SJSA1 (cell line): ENCODE measurements around the gene MFAP3L. TPM values are rescaled to one million over a fixed set of nuclear protein-coding genes. Genes with fewer than 3 reads are reported as not detected.
"Not testable (repeated sequence)": the region's sequence is repeated elsewhere in the genome, so short reads cannot be mapped to it uniquely, and the experiment has no call there.

Source experiments
- DNase-seq, 2 experiments: peaks; one replicate each; pipeline ENCODE4 v3.0.0-alpha.2; 2015 to 2020; ENCODE audit warnings: low spot score in 2 of 2, low read depth in 1 of 2
- H3K27ac ChIP-seq: fragments of 250-450 bp; sonication (Bioruptor Pico); 2 replicates; pipeline ENCODE4 v1.5.1; 2020; ENCODE audit warnings: mild to moderate bottlenecking, moderate library complexity
- H3K27me3 ChIP-seq: fragments of 250-450 bp; sonication (Bioruptor Pico); replicated peaks from 2 replicates; pipeline ENCODE4 v1.5.1; 2020; ENCODE audit warnings: mild to moderate bottlenecking, moderate library complexity
- H3K36me3 ChIP-seq: fragments of 250-450 bp; sonication (Bioruptor Pico); 2 replicates; pipeline ENCODE4 v1.5.1; 2020; ENCODE audit warnings: mild to moderate bottlenecking
- H3K4me1 ChIP-seq: fragments of 250-450 bp; sonication (Bioruptor Pico); replicated peaks from 2 replicates; pipeline ENCODE4 v1.6.1; 2021; ENCODE audit warnings: mild to moderate bottlenecking
- H3K4me3 ChIP-seq: fragments of 250-450 bp; sonication (Bioruptor Pico); 2 replicates; pipeline ENCODE4 v1.5.1; 2020; ENCODE audit warnings: mild to moderate bottlenecking
- H3K9me3 ChIP-seq: fragments of 250-450 bp; sonication (Bioruptor Pico); replicated peaks from 2 replicates; pipeline ENCODE4 v1.5.1; 2020; ENCODE audit warnings: mild to moderate bottlenecking
- total RNA-seq: library from RNA; depleted of rRNA; stranded (reverse); fragments of >200 nt; shearing (Covaris generic); gene quantifications from 2 replicates; pipeline ENCODE4 v1.2.3, GENCODE V29; 2014; rRNA removed

MFAP3L gene
- 0.97 TPM in 1 of 2 replicates, not detected in the other for total RNA-seq

GRCh38 chr4:170026253-170027021, at the start of gene MFAP3L:
TSS of gene MFAP3L (minus strand) at chr4:170026395. CDS start at chr4:170005877, 20,518 bp downstream.
- Histone ChIP-seq H3K9me3 (peaks cover 14% of the 10 kb centered on the region), H3K4me1 (peaks cover 13% of the 10 kb centered on the region), H3K4me3 (peak within 1 kb of the TSS; percentile 70), H3K36me3 (no peaks in the 10 kb centered on the region), H3K27me3 (peaks cover 42% of the 10 kb centered on the region), H3K27ac (no peak within 1 kb of the TSS)
- DNase-seq: peak; percentile 68 to 77

GRCh38 chr4:170071196-170071595, 45.0 kb upstream of the MFAP3L start:
- Histone ChIP-seq H3K36me3 (peaks cover 20% of the 10 kb centered on the region), H3K4me3 (no peak overlapping the region), H3K9me3 (no peaks in the 10 kb centered on the region), H3K27ac (no peak overlapping the region), H3K4me1 (no peaks in the 10 kb centered on the region), H3K27me3 (no peaks in the 10 kb centered on the region)
- DNase-seq: no peak

DNA sequence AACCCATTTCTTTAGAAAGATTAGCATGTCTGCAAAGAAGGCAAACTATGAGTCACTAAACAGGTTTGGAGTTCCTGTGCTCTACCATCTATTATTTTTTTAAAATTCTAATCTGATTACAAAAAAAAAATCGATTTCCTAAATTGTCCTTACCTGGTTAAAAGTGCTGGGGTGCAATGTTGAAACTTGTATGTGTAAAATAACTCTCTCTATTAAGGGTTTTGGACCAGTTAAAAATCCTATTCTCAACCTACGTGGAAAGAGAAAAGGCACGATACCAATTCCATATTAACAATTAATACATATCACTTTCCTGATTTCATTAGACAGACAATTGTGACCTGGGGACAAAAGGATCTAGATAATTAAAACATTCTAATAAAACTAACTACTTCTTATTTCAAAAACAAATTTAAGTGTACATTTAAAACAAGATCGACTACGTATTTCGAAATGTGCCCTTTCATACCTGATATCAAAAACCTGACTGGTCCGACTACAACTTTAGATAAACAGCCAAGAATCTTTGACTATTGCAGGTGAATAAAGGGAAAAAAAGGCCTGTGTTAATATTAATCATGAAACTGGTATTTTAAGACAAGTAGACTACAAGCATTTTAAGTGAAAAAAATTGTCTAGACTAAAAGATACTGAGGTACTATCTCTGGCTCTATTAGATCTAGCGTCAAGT, 42.4 kb upstream of the MFAP3L start:
- Histone ChIP-seq H3K9me3 (no peaks in the 10 kb centered on the region), H3K27ac (no peak overlapping the region), H3K4me3 (no peak overlapping the region), H3K27me3 (no peaks in the 10 kb centered on the region), H3K36me3 (peaks cover 13% of the 10 kb centered on the region), H3K4me1 (no peaks in the 10 kb centered on the region)
- no peak for DNase-seq

DNA sequence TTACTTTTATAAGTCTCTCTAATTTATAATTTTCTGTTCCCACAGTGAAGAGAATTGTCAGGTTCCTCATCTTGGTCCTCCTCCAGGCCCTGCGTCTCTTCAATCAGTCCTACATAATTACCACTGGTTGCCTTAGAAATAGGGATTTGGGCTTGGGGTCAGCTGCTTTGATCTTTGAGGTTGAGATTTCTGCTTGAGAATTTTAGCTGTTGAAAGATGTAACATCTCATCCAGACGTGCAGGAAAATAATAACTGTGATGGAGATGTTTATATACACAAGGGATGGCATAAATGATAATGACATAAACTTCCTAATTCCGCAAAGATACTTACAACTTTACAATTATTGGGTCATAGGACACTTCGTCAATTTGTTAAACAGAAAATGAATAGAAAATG, 33.2 kb upstream of the MFAP3L start:
- Histone ChIP-seq H3K4me3 (no peak overlapping the region), H3K9me3 (no peaks in the 10 kb centered on the region), H3K4me1 (peaks cover 18% of the 10 kb centered on the region), H3K27me3 (no peaks in the 10 kb centered on the region), H3K27ac (no peak overlapping the region), H3K36me3 (peaks cover 18% of the 10 kb centered on the region)
- DNase-seq: no peak

GRCh38 chr4:170058826-170059225, 32.6 kb upstream of the MFAP3L start:
- DNase-seq: no peak
- H3K4me1 ChIP-seq: peaks cover 18% of the 10 kb centered on the region
- H3K4me3 ChIP-seq: no peak overlapping the region
- no peaks in the 10 kb centered on the region for H3K9me3 ChIP-seq
- peaks cover 18% of the 10 kb centered on the region for H3K36me3 ChIP-seq
- H3K27me3 ChIP-seq: no peaks in the 10 kb centered on the region
- no peak overlapping the region for H3K27ac ChIP-seq

DNA sequence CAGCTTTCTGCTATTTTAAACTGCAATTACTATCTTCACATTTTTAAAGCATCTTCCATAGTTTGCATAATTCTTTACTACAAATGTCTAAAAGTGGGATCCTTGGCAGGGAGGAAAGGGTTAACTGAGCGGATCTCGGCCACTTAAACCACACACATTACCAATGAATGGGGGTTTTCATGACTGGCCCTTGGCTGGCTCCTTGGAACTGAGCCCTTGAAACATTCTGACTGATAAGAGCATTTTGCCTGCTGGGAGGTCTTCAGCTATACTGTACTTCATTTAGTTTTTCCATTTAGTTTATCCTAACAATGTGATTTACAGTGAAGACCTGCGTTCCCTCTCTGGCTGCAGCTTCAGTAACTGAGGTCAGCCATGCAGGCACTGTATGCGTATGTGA, 31.7 kb upstream of the MFAP3L start:
- DNase-seq: peak in 1 of 2 experiments; percentile 4
- peaks cover 18% of the 10 kb centered on the region for H3K4me1 ChIP-seq
- peaks cover 11% of the 10 kb centered on the region for H3K36me3 ChIP-seq
- no peak overlapping the region for H3K4me3 ChIP-seq
- no peak overlapping the region for H3K27ac ChIP-seq
- H3K27me3 ChIP-seq: no peaks in the 10 kb centered on the region
- H3K9me3 ChIP-seq: no peaks in the 10 kb centered on the region

DNA sequence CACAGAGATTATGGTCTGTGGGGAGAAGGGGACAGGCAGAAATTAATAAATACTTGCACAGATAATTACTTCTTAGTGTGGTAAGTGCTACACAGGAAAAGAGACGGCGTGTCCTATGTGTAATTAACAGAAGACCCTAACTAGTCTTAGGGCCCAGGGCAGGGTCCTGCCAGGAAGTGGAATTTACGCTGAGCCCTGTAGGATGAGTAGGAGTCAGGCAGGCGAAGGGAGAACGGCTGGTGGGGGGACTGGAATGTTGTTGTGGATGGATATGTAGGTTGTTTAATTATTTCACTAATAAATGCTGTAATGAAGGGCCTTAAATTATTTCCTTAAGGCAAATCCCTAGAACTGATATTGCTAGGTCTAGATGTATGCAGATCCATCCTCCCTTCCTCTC, 26.7 kb upstream of the MFAP3L start:
- H3K9me3 ChIP-seq: no peaks in the 10 kb centered on the region
- no peak overlapping the region for H3K27ac ChIP-seq
- H3K4me1 ChIP-seq: peaks cover 4% of the 10 kb centered on the region
- H3K36me3 ChIP-seq: no peaks in the 10 kb centered on the region
- H3K27me3 ChIP-seq: no peaks in the 10 kb centered on the region
- DNase-seq: no peak
- no peak overlapping the region for H3K4me3 ChIP-seq

DNA sequence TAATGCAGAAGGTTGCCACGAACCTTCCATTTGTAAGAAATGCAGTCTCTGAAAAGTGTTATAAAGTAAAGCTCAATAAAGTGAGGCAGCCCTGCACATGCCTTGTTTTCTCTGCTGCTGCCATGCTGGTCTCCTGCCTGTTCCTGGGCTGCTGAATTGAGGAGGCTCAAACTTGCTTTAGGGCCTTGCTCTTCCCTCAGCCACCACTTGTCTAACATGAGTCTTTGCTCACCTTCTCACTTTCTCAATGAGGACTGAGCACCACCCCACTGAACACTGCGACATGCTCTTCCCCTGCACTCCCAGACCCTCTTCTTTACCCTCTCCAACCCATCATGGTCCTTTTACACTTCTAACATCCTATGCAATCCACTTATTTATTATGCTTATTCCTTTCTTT, 25.2 kb upstream of the MFAP3L start:
- H3K4me3 ChIP-seq: no peak overlapping the region
- DNase-seq: no peak

GRCh38 chr4:170049766-170050165, 23.6 kb upstream of the MFAP3L start:
- H3K4me1 ChIP-seq: no peaks in the 10 kb centered on the region
- H3K36me3 ChIP-seq: no peaks in the 10 kb centered on the region
- H3K27ac ChIP-seq: no peak overlapping the region
- H3K9me3 ChIP-seq: no peaks in the 10 kb centered on the region
- H3K27me3 ChIP-seq: no peaks in the 10 kb centered on the region
- no peak for DNase-seq
- H3K4me3 ChIP-seq: no peak overlapping the region

More for the DNA sequence above, 25.2 kb upstream of the MFAP3L start:
- no peaks in the 10 kb centered on the region for H3K9me3 ChIP-seq
- H3K27me3 ChIP-seq: no peaks in the 10 kb centered on the region
- no peak overlapping the region for H3K27ac ChIP-seq
- H3K4me1 ChIP-seq: no peaks in the 10 kb centered on the region
- H3K36me3 ChIP-seq: no peaks in the 10 kb centered on the region

- peak in 1 of 2 experiments; percentile 22 for DNase-seq
- Histone ChIP-seq H3K27ac (no peak overlapping the region), H3K27me3 (no peaks in the 10 kb centered on the region), H3K4me3 (no peak overlapping the region), H3K36me3 (no peaks in the 10 kb centered on the region), H3K9me3 (no peaks in the 10 kb centered on the region), H3K4me1 (no peaks in the 10 kb centered on the region)
Observed at GRCh38 chr4:170047771-170048354, 21.7 kb upstream of the MFAP3L start.

GRCh38 chr4:170046156-170046555, 20.0 kb upstream of the MFAP3L start:
- not testable (repeated sequence) for H3K36me3 ChIP-seq, H3K27me3 ChIP-seq, DNase-seq, H3K4me3 ChIP-seq, H3K27ac ChIP-seq, H3K9me3 ChIP-seq, H3K4me1 ChIP-seq

- H3K4me3 ChIP-seq: no peak overlapping the region
- H3K36me3 ChIP-seq: no peaks in the 10 kb centered on the region
- no peaks in the 10 kb centered on the region for H3K4me1 ChIP-seq
- DNase-seq: no peak
- H3K27me3 ChIP-seq: peaks cover 8% of the 10 kb centered on the region
- H3K27ac ChIP-seq: no peak overlapping the region
- H3K9me3 ChIP-seq: no peaks in the 10 kb centered on the region
Observed at GRCh38 chr4:170040031-170040680, 14.0 kb upstream of the MFAP3L start.

DNA sequence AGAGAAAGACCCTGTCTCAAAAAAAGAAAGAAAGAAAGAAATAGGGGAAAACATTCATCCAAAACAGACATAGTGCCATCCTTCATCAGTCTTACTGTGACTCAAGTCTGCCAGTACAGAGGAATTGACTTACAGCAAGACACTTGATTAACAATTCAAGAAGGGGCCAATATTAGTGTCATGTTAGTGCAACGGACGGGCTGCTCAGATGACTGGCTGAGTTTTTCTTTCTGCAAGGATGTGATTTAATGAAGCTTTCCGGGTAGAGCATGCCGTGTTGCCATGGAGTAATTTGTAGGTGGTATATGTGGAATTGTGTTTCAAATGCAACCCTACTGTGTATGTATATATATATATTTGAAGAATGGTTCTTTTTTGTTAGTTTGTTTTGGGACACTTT, 12.6 kb upstream of the MFAP3L start:
- H3K27me3 ChIP-seq: peaks cover 12% of the 10 kb centered on the region
- H3K4me3 ChIP-seq: no peak overlapping the region
- no peaks in the 10 kb centered on the region for H3K36me3 ChIP-seq
- no peak for DNase-seq
- H3K4me1 ChIP-seq: no peaks in the 10 kb centered on the region
- no peaks in the 10 kb centered on the region for H3K9me3 ChIP-seq
- no peak overlapping the region for H3K27ac ChIP-seq

GRCh38 chr4:170038232-170038631, 12.0 kb upstream of the MFAP3L start:
- H3K9me3 ChIP-seq: no peaks in the 10 kb centered on the region
- no peak overlapping the region for H3K27ac ChIP-seq
- H3K4me1 ChIP-seq: no peaks in the 10 kb centered on the region
- no peaks in the 10 kb centered on the region for H3K36me3 ChIP-seq
- DNase-seq: no peak
- no peak overlapping the region for H3K4me3 ChIP-seq
- H3K27me3 ChIP-seq: peaks cover 15% of the 10 kb centered on the region
